DOHH2 (cell line): ENCODE data around the gene CBR3.

Source experiments
- CTCF ChIP-seq: fragments of 200-600 bp; sonication (generic); IDR thresholded peaks from one replicate; pipeline ENCODE4 v1.5.1; 2014; ENCODE audit warnings: antibody characterized with exemption, mild to moderate bottlenecking, low read depth, low read length; ENCODE audit not compliant: poor library complexity, severe bottlenecking
- EZH2phosphoT487 ChIP-seq: fragments of 200-600 bp; sonication (generic); IDR thresholded peaks from 2 replicates; pipeline ENCODE4 v1.6.1; 2017; ENCODE audit warnings: borderline replicate concordance, mild to moderate bottlenecking, antibody characterized with exemption, low read length, moderate library complexity, mixed read lengths

GRCh38 chr21:36156339-36156814 is 21.5 kb downstream of the CBR3 start:
- TF ChIP-seq CTCF (no peak), EZH2phosphoT487 (no peak)
